Neuronal stem cell (in vitro differentiated cells): ENCODE measurements around the gene OR10A5.
"Not testable (repeated sequence)": the region's sequence is repeated elsewhere in the genome, so short reads cannot be mapped to it uniquely, and the experiment has no call there.

ENCODE experiments used
- DNase-seq: peaks from one replicate; pipeline ENCODE4 v3.0.0-alpha.2; 2013; ENCODE audit warnings: low spot score
- H2AFZ ChIP-seq: one replicate; pipeline ENCODE4 v1.6.1; 2013; ENCODE audit warnings: mild to moderate bottlenecking, low read length, inconsistent platforms
- H2AK5ac ChIP-seq: 2 replicates; pipeline ENCODE4 v1.6.1; 2013; ENCODE audit warnings: low read depth, mild to moderate bottlenecking, inconsistent platforms, low read length, moderate library complexity, mixed read lengths
- H2BK120ac ChIP-seq: 2 replicates; pipeline ENCODE4 v1.6.1; 2013; ENCODE audit warnings: low read depth, mild to moderate bottlenecking, inconsistent platforms, low read length, moderate library complexity, mixed read lengths
- H2BK12ac ChIP-seq: one replicate; pipeline ENCODE4 v1.6.1; 2013; ENCODE audit warnings: low read length, inconsistent platforms
- H2BK15ac ChIP-seq: 2 replicates; pipeline ENCODE4 v1.6.1; 2013; ENCODE audit warnings: mild to moderate bottlenecking, low read length, inconsistent platforms, mixed read lengths
- H2BK5ac ChIP-seq: one replicate; pipeline ENCODE4 v1.6.1; 2013; ENCODE audit warnings: inconsistent platforms, mild to moderate bottlenecking, low read length, moderate library complexity
- H3K14ac ChIP-seq: one replicate; pipeline ENCODE4 v1.6.1; 2013; ENCODE audit warnings: low read length, inconsistent platforms
- H3K18ac ChIP-seq: 2 replicates; pipeline ENCODE4 v1.6.1; 2013; ENCODE audit warnings: low read length, inconsistent platforms
- H3K23ac ChIP-seq: 2 replicates; pipeline ENCODE4 v1.6.1; 2013; ENCODE audit warnings: low read depth, mild to moderate bottlenecking, mixed read lengths, low read length, inconsistent platforms; ENCODE audit not compliant: poor library complexity
- H3K27ac ChIP-seq: replicated peaks from 3 replicates; pipeline ENCODE4 v1.5.1; 2013; ENCODE audit warnings: low read length, inconsistent platforms
- H3K27me3 ChIP-seq, 3 experiments: 2 replicates each; pipeline ENCODE4 v1.6.1; 2013; ENCODE audit warnings: low read length in 3 of 3, mild to moderate bottlenecking in 2 of 3, inconsistent platforms in 1 of 3, low read depth in 1 of 3, mixed read lengths in 1 of 3, moderate library complexity in 1 of 3; ENCODE audit not compliant: control insufficient read depth in 3 of 3, insufficient read depth in 3 of 3
- H3K36me3 ChIP-seq, 2 donors: replicated peaks in 1 of 2; 2 replicates each; pipeline ENCODE4 v1.6.1; 2013; ENCODE audit warnings: low read length in 2 of 2; ENCODE audit not compliant: control insufficient read depth in 2 of 2, insufficient read depth in 2 of 2
- H3K4ac ChIP-seq: 2 replicates; pipeline ENCODE4 v1.6.1; 2013; ENCODE audit warnings: inconsistent platforms, mild to moderate bottlenecking, low read length, moderate library complexity
- H3K4me1 ChIP-seq, 2 donors: 1 replicate in 1 of 2; 2 replicates in 1 of 2; pipeline ENCODE4 v1.6.1; 2013; ENCODE audit warnings: low read length in 2 of 2, low read depth in 1 of 2; ENCODE audit not compliant: control insufficient read depth in 2 of 2, insufficient read depth in 1 of 2
- H3K4me2 ChIP-seq: one replicate; pipeline ENCODE4 v1.6.1; 2013; ENCODE audit warnings: mild to moderate bottlenecking, low read length, inconsistent platforms; ENCODE audit not compliant: insufficient read depth, poor library complexity, severe bottlenecking
- H3K4me3 ChIP-seq, 2 donors: 2 replicates each; pipeline ENCODE4 v1.5.1; 2013; ENCODE audit warnings: low read length in 2 of 2, mild to moderate bottlenecking in 2 of 2, inconsistent platforms in 1 of 2, moderate library complexity in 1 of 2
- H3K79me1 ChIP-seq: one replicate; pipeline ENCODE4 v1.6.1; 2013; ENCODE audit warnings: low read depth, mild to moderate bottlenecking, inconsistent platforms, low read length, moderate library complexity
- H3K9ac ChIP-seq: one replicate; pipeline ENCODE4 v1.6.1; 2013; ENCODE audit warnings: mild to moderate bottlenecking, low read depth, low read length, inconsistent platforms; ENCODE audit not compliant: poor library complexity
- H3K9me3 ChIP-seq, 2 donors: replicated peaks in 1 of 2; 2 replicates each; pipeline versions ENCODE3 to v1.6.1; 2013; ENCODE audit warnings: low read length in 2 of 2, mild to moderate bottlenecking in 2 of 2, inconsistent platforms in 1 of 2, low read depth in 1 of 2, mixed read lengths in 1 of 2, moderate library complexity in 1 of 2; ENCODE audit not compliant: control insufficient read depth in 2 of 2, insufficient read depth in 1 of 2
- H4K8ac ChIP-seq: one replicate; pipeline ENCODE4 v1.6.1; 2013; ENCODE audit warnings: low read depth, mild to moderate bottlenecking, inconsistent platforms, low read length, moderate library complexity
- H4K91ac ChIP-seq: one replicate; pipeline ENCODE4 v1.6.1; 2013; ENCODE audit warnings: low read length, low read depth, mild to moderate bottlenecking, inconsistent platforms; ENCODE audit not compliant: poor library complexity
- WGBS, 2 donors: extraction: QIAGEN DNeasy Blood & Tissue Kit; methylation state at CpG; one replicate each; pipeline ENCODE4 v1.1.7; 2013; ENCODE audit warnings: missing lambda C conversion rate in 2 of 2, mixed read lengths in 1 of 2; ENCODE audit not compliant: insufficient read length in 2 of 2, insufficient replicate concordance in 1 of 2; ENCODE audit errors: extremely low coverage in 2 of 2; 5-methylcytosine and 5-hydroxymethylcytosine counted together

OR10A5 gene

GRCh38 chr11:6854801-6855200 lies 9.3 kb downstream of the OR10A5 start:
- not testable (repeated sequence) for H4K8ac ChIP-seq, H3K27ac ChIP-seq, H3K4me1 ChIP-seq, H3K23ac ChIP-seq, DNase-seq, H4K91ac ChIP-seq, H3K4me2 ChIP-seq, H2BK15ac ChIP-seq, H3K79me1 ChIP-seq, H3K14ac ChIP-seq, H3K4me3 ChIP-seq, H3K9ac ChIP-seq, H3K27me3 ChIP-seq, H2BK120ac ChIP-seq, H2AK5ac ChIP-seq, H2BK5ac ChIP-seq, H2AFZ ChIP-seq, H2BK12ac ChIP-seq, H3K18ac ChIP-seq, H3K9me3 ChIP-seq, H3K4ac ChIP-seq, H3K36me3 ChIP-seq
- no CpG with 5 or more reads among the region's 6 CpGs for WGBS, 2 donors

- no peak overlapping the region for H3K4me2 ChIP-seq
- no peak overlapping the region for H4K91ac ChIP-seq
- no peak overlapping the region for H3K18ac ChIP-seq
- H3K27me3 ChIP-seq = no peaks in the 10 kb centered on the region
- peak overlapping the region; percentile 73 for H3K27ac ChIP-seq
- H3K4me1 ChIP-seq = peaks cover 0 to 7% of the 10 kb centered on the region in 2 donors
- H3K79me1 ChIP-seq = no peaks in the 10 kb centered on the region
- H3K4ac ChIP-seq = no peak overlapping the region
- no peak overlapping the region for H2AFZ ChIP-seq
- WGBS, 2 donors = no CpG with 5 or more reads among the region's 1 CpG
- H3K9me3 ChIP-seq = no peaks in the 10 kb centered on the region
- no peaks in the 10 kb centered on the region for H3K36me3 ChIP-seq
- no peak overlapping the region for H4K8ac ChIP-seq
- H2BK120ac ChIP-seq = no peak overlapping the region
- no peak overlapping the region for H3K14ac ChIP-seq
- no peak overlapping the region for H2BK5ac ChIP-seq
- DNase-seq = peak; percentile 59
- no peak overlapping the region for H2BK15ac ChIP-seq
- no peak overlapping the region for H3K9ac ChIP-seq
- no peak overlapping the region for H2BK12ac ChIP-seq
- H3K23ac ChIP-seq = no peak overlapping the region
- no peak overlapping the region for H3K4me3 ChIP-seq
- H2AK5ac ChIP-seq = no peak overlapping the region
Measured at GRCh38 chr11:6855971-6856541, 10.6 kb downstream of the OR10A5 start.

DNA sequence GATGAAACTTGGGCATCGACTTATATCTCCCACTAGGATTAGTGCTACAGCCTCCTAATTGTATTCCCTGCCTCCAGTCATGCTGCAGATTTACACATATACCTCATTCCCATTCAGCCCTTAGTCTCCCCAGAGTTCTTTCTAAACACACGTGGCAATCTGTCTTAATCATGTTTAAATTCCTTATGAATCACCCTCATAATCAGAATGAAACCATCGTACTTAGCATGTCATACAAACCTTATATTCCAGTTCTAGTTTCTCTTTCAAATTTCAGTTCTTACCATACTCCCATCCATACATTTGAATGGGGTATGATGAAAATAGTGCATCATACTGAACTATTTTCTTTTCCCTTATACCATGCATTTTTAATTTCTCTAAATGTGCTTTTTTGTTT lies 11.4 kb downstream of the OR10A5 start:
- no peak overlapping the region for H3K23ac ChIP-seq
- H4K91ac ChIP-seq = no peak overlapping the region
- peaks cover 0 to 7% of the 10 kb centered on the region in 2 donors for H3K4me1 ChIP-seq
- H2BK5ac ChIP-seq = no peak overlapping the region
- H2BK15ac ChIP-seq = no peak overlapping the region
- H2BK12ac ChIP-seq = no peak overlapping the region
- H3K4me2 ChIP-seq = no peak overlapping the region
- H3K14ac ChIP-seq = no peak overlapping the region
- H3K4me3 ChIP-seq = no peak overlapping the region
- no peak overlapping the region for H3K9ac ChIP-seq
- no CpG with 5 or more reads among the region's 3 CpGs for WGBS, 2 donors
- H3K27me3 ChIP-seq = no peaks in the 10 kb centered on the region
- H3K79me1 ChIP-seq = no peaks in the 10 kb centered on the region
- H3K9me3 ChIP-seq = no peaks in the 10 kb centered on the region
- peak overlapping the region; percentile 30 for H3K27ac ChIP-seq
- H2AFZ ChIP-seq = no peak overlapping the region
- no peak for DNase-seq
- no peak overlapping the region for H3K18ac ChIP-seq
- no peak overlapping the region for H4K8ac ChIP-seq
- H2AK5ac ChIP-seq = no peak overlapping the region
- no peaks in the 10 kb centered on the region for H3K36me3 ChIP-seq
- no peak overlapping the region for H2BK120ac ChIP-seq
- no peak overlapping the region for H3K4ac ChIP-seq

DNA sequence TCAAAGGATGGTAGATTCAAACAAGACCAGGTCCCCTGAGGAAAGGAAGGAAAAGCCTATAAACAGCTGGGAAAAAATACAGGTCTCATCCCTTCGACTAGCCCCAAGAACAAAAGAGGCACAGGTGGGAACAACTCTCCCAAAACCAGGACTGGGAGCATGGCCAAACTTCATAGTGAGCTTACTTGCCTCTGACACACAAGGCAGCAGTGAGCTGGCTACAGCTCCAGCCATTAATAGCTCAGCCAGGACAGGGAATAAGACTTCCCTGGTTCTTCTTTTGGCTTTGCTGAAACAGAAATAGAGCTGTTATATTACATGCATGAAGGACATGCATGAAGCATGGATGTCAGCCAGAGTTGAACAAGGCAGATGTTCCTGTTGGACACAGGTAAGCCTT lies 17.5 kb downstream of the OR10A5 start, which contains the start of gene OR10A2:
TSS of gene OR10A2 (plus strand) at position 97 of the 400 bp plus-strand sequence. CDS start 6,698 bp downstream, outside the sequence.
- no peak within 1 kb of the TSS for H4K91ac ChIP-seq
- H3K18ac ChIP-seq = no peak within 1 kb of the TSS
- H3K9me3 ChIP-seq = no peaks in the 10 kb centered on the region
- no peaks in the 10 kb centered on the region for H3K36me3 ChIP-seq
- H3K9ac ChIP-seq = no peak within 1 kb of the TSS
- H2BK15ac ChIP-seq = no peak within 1 kb of the TSS
- H3K4ac ChIP-seq = no peak within 1 kb of the TSS
- WGBS, 2 donors = no CpG with 5 or more reads among the region's 1 CpG
- H3K27ac ChIP-seq = no peak within 1 kb of the TSS
- H2BK5ac ChIP-seq = no peak within 1 kb of the TSS
- no peaks in the 10 kb centered on the region for H3K4me1 ChIP-seq
- no peak for DNase-seq
- no peak within 1 kb of the TSS for H3K23ac ChIP-seq
- no peak within 1 kb of the TSS for H3K14ac ChIP-seq
- no peaks in the 10 kb centered on the region for H3K27me3 ChIP-seq
- no peak within 1 kb of the TSS for H4K8ac ChIP-seq
- no peak within 1 kb of the TSS for H3K4me2 ChIP-seq
- H2AK5ac ChIP-seq = no peak within 1 kb of the TSS
- no peak within 1 kb of the TSS for H3K4me3 ChIP-seq
- no peak within 1 kb of the TSS for H2BK12ac ChIP-seq
- no peak within 1 kb of the TSS for H2BK120ac ChIP-seq
- H2AFZ ChIP-seq = no peak within 1 kb of the TSS
- H3K79me1 ChIP-seq = no peaks in the 10 kb centered on the region
